HG02623 (cell line): ENCODE data around the gene MAP3K19.
A peak's percentile ranks its signal among the peaks of the same experiment; 100 is the strongest.

Source experiments
- ATAC-seq: cut with Tn5 transposase; IDR thresholded peaks from one replicate; pipeline ENCODE4 v1.9.1; 2021; ENCODE audit warnings: moderate library complexity; ENCODE audit not compliant: unreplicated experiment

The MAP3K19 gene

GRCh38 chr2:134936691-134937090 is 110.6 kb downstream of the MAP3K19 start:
- no peak for ATAC-seq

GRCh38 chr2:134934641-134935040 is 112.6 kb downstream of the MAP3K19 start:
- ATAC-seq: no peak

GRCh38 chr2:134934150-134934549 is 113.1 kb downstream of the MAP3K19 start:
- ATAC-seq: no peak

GRCh38 chr2:134933732-134934131 is 113.5 kb downstream of the MAP3K19 start:
- ATAC-seq: no peak

- ATAC-seq: no peak
Observed at GRCh38 chr2:134932864-134933526, 114.3 kb downstream of the MAP3K19 start.

GRCh38 chr2:134927195-134927594 is 120.1 kb downstream of the MAP3K19 start:
- no peak for ATAC-seq

GRCh38 chr2:134926231-134926931 is 120.9 kb downstream of the MAP3K19 start:
- ATAC-seq: no peak

- ATAC-seq: no peak
Observed at GRCh38 chr2:134924912-134925311, 122.3 kb downstream of the MAP3K19 start.

- no peak for ATAC-seq
Observed at GRCh38 chr2:134919341-134920210, 127.7 kb downstream of the MAP3K19 start.

GRCh38 chr2:134918526-134919340 is 128.5 kb downstream of the MAP3K19 start, which contains the start of gene CCNT2:
CCNT2 (plus strand) TSS chr2:134918822; CDS start chr2:134918855, 33 bp downstream.
- ATAC-seq: peak; percentile 86

GRCh38 chr2:134917888-134918525 is 129.2 kb downstream of the MAP3K19 start:
- ATAC-seq: peak; percentile 75

- ATAC-seq: no peak
Observed at GRCh38 chr2:134917360-134917865, 129.8 kb downstream of the MAP3K19 start.
